ENCODE data around the gene HSBP1.

- TF ChIP-seq CTCF (IDR thresholded peaks at IDR 0.05) (no peak), EZH2 (IDR thresholded peaks at IDR 0.05) (no peak), EZH2phosphoT487 (IDR thresholded peaks at IDR 0.05) (no peak)
Observed at GRCh38 chr16:83847371-83848225, 39.8 kb downstream of the HSBP1 start.

Data from neural progenitor cell (in vitro differentiated cells).